Activated CD8-positive, alpha-beta memory T cell treated with anti-CD3 and anti-CD28 coated beads, Interleukin-2, amount 50 U/mL, for 1 hour (primary cell): ENCODE measurements around the gene TRIM73.
"Not testable (repeated sequence)": the region's sequence is repeated elsewhere in the genome, so short reads cannot be mapped to it uniquely, and the experiment has no call there.

Experiments used
- DNase-seq: peaks from one replicate; pipeline ENCODE4 v3.0.0-alpha.2; 2020; ENCODE audit errors: extremely low read depth

TRIM73 gene

DNA sequence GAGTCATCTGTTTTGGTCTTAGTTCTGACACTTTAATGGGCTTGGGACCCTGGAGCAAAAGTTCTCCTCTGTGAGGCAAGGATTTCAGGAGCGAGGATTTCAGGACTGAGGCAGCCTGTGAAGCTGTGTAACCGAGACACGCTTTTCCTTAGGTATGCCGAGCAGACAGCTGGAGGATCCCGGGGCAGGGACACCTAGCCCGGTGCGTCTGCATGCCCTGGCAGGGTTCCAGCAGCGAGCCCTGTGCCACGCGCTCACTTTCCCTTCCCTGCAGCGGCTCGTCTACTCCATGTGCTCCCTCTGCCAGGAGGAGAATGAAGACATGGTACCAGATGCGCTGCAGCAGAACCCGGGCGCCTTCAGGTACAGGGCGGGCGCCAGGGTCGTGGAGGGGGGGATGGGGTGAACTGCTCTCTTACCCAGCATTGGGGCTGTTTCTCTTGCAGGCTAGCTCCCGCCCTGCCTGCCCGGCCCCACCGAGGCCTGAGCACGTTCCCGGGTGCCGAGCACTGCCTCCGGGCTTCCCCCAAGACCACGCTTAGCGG is 20.5 kb downstream of the TRIM73 start:
- not testable (repeated sequence) for DNase-seq

GRCh38 chr7:75416787-75417186 is 21.4 kb downstream of the TRIM73 start:
- not testable (repeated sequence) for DNase-seq

- DNase-seq = not testable (repeated sequence)
Observed at GRCh38 chr7:75418292-75418858, 22.9 kb downstream of the TRIM73 start.

- not testable (repeated sequence) for DNase-seq
Observed at GRCh38 chr7:75419210-75419609, 23.8 kb downstream of the TRIM73 start.

- DNase-seq = not testable (repeated sequence)
Observed at GRCh38 chr7:75419693-75420092, 24.3 kb downstream of the TRIM73 start.

- not testable (repeated sequence) for DNase-seq
Observed at GRCh38 chr7:75420152-75420551, 24.7 kb downstream of the TRIM73 start.

DNA sequence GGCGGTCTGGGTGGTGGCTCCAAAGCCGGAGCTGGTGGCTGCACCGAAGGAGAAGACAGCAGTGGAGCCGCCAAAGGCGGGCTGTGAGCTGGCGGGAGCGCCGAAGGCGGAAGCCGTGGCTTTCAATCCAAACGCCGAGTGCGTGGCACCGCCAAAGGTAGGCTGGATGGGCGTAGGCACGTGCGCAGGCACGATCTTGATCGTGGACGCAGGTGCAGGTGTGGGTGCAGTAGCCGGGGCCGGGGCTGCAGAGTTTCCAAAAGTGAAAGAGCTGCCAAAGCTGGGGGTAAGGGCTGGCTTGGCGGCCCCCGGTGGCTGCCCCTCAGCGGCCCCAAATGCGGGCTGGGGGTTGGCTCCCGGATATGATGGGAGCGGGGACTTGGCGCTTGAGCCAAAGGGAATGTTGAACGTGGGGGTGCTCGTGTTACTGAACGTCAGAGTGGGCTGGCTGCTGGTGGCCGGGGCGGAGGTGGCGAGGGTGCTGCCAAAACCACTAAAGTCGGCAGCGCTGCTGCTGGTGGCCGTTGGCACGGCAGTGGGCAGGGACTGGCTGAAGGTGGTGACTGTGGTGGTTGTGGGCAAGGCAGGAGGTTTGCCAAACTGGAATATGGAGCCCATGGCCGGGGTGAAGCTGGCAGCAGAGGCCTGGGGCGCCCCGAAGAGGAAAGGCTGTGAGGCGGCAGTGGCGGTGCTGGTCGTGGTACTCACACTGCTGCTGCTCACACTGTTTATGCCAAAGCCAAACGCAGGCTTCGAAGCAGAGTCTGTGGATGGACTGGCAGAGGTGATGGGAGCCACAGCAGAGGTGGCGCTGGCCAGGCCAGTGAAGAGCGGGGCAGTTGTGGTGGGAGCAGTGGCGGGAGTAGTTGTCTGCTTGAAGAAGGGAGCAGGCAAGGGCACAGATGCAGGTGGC is 26.6 kb downstream of the TRIM73 start:
- DNase-seq = not testable (repeated sequence)

DNA sequence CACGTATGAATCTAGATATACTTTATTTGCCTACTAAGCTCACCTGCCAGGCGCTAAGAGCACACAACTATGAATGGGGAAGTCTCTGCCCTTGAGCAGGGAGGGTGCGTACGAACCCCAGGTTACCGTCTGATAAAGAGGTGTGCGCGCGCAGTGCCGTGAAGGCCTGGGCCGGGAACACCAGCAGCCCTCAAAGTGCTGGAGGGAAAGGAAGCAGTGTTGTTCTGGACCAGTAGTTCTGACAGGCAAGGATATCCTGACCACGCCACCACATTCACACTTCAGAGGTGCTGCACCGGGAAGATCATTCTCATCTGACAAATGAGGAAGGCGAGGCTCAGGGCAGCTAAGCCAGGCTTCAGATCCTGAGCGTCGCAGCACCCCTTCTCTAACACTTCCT is 28.1 kb downstream of the TRIM73 start:
- not testable (repeated sequence) for DNase-seq

DNA sequence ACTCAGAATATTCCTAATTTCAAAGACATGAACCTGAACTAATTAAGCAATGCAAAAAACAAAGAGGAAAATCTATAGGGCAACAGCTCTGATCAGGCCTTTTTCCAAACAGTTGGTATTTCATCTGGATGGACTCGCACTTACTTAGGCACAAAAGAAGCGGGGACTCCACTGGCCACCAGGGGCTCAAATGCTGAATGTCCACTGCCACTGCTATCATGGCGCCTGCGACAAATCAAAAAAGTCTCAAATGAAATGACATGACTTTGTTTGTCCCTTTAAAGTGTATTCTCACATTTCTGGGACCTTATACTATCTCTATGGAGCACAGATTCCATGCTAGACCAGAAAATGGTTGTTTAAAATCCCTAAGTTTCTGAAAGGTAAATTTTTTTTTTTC is 43.6 kb downstream of the TRIM73 start:
- DNase-seq = not testable (repeated sequence)

DNA sequence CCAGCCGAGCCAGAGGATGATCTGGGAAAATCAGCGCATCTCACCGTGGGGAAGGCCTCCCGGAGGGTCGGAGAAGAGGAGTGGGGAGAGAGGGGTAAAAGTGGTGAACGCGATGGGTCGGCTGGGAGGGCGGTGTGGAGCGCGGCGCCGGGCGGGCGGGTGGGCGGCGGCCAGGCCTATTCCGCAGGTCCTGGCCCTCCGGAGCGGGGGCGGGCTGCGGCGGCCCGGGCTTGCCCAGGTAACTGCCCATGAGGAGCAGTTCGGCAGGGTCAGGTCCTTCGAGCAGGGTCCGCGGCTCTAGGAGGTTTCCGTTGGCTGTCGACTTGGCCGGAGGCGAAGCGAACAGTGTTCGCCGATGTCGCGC is 46.7 kb downstream of the TRIM73 start:
- DNase-seq = not testable (repeated sequence)

DNA sequence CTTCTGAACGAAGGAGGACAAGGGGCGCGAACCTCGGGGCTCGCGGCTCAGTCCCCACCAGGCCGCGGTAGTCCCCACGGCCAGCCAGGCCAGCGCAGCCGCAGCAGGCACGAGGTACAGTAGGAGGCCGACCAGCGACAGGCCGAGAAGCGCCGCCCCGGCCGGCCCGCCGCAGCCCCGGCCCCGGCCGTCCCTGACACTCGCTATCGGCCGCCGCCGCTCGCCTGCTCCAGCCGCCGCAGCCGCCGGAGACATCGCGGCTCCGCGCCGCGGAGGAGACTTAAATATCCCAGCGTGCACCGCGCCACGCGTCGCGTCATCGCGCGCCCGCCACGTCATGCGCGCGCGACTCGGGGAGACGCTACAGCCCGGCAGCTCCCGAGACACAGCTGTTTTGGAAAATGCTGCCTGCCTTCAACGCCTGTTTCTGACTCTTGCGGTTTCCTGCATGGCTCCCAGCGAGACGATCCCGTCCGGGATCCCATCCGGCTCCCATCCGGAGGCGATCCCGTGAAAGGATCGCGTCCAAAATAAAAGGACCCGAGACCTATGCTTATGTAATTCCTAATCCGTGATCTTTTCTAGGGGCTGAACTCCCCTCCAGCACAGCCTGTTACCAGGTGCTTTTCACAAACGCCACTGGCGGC is 47.2 kb downstream of the TRIM73 start:
- not testable (repeated sequence) for DNase-seq

DNA sequence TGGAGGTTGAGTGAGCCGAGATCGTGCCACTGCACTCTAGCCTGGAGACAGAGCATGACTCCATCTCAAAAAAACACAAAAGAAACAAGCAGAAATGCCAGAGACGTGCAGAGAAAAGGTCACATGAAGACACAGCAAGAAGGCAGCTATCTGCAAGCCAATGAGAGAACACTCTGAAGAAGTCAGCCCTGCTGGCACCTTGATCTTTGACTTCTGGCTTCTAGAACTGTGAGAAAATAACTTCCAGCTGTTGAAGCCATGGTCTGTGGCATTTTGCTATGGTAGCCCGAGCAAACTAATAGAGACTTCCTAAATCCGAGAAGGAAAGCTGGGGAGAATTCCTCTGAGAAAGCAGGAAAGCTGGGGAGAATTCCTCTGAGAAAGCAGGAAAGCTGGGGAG is 54.5 kb downstream of the TRIM73 start:
- not testable (repeated sequence) for DNase-seq

DNA sequence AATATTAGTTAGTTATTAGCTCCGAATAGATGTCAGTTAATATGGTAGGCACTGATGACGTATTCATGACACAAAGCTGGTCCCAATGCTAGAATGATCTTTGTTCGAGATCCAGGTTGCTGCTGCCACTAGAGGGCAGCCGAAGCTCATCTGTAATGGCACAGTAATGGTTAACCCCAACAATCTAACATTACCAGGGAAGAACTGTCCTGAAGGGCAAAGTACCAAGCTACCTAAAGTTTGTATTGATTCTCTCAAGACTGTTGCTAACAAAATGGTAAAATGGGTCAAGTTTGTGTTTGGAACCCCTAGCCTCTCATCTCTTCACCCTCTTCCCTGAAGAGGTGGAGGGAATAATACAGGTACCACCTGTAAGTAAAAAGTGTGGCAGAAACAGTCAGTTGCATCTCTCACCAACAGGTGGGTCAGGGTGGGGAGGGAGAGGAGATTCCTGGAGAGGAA is 57.1 kb downstream of the TRIM73 start:
- DNase-seq = not testable (repeated sequence)
